ENCODE measurements around the gene BTC. TPM values are rescaled to one million over a fixed set of nuclear protein-coding genes. Genes with fewer than 3 reads are reported as not detected.

Gene BTC
- total RNA-seq, 1 donor from 2014 or later = not detected

DNA sequence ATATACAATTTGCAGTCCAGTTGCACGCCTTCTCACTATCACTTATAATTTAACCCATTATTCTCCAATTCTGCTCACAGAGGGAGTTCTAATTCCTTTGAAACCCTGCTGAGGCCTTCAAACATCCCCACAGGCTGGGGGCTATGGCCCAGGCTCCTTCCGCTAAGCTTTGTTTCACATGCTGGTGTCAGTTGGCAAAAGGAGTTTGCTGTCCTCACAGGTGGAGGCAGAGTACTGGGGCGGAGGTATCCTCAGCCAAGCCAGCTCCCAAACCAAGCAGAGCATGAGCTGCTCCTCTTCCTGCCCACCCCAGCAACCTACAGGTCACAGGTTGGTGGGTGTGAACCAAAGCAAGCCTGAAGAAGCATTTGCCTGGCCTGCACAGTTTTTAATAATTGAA is 21.5 kb downstream of the BTC start:
- DNase-seq (ENCODE audit: low read depth, low spot score) = no peak
- Mint-ChIP-seq H3K36me3 (ENCODE audit: low read depth) (no peaks in the 10 kb centered on the region), H3K27ac (ENCODE audit: unreplicated experiment) (no peak overlapping the region), H3K4me3 (no peak overlapping the region), H3K4me1 (no peaks in the 10 kb centered on the region), H3K27me3 (ENCODE audit: low read depth) (no peaks in the 10 kb centered on the region), H3K9me3 (no peaks in the 10 kb centered on the region)
- TF ChIP-seq, protein P1, sequence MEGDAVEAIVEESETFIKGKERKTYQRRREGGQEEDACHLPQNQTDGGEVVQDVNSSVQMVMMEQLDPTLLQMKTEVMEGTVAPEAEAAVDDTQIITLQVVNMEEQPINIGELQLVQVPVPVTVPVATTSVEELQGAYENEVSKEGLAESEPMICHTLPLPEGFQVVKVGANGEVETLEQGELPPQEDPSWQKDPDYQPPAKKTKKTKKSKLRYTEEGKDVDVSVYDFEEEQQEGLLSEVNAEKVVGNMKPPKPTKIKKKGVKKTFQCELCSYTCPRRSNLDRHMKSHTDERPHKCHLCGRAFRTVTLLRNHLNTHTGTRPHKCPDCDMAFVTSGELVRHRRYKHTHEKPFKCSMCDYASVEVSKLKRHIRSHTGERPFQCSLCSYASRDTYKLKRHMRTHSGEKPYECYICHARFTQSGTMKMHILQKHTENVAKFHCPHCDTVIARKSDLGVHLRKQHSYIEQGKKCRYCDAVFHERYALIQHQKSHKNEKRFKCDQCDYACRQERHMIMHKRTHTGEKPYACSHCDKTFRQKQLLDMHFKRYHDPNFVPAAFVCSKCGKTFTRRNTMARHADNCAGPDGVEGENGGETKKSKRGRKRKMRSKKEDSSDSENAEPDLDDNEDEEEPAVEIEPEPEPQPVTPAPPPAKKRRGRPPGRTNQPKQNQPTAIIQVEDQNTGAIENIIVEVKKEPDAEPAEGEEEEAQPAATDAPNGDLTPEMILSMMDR (conservative IDR thresholded peaks at IDR 0.05) = no peak

DNA sequence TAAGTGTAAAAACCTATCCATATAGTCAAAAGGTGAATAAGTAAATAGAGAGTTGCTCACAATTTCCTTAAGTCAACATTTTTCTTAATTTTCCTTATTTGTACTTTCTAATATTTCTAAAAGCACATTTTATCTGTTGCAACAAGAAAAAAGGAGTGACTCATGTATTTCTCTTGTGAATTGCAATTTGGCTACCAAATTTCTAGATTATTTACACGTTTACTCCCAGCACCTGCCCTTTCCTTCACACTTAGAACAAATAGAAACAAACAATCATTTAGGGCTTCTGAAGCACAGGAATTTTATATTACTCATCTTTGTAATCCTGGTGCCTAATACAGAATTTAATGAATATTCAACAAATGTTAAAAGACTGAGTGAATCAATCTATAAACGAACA is 22.2 kb downstream of the BTC start:
- Mint-ChIP-seq H3K27me3 (ENCODE audit: low read depth) (no peaks in the 10 kb centered on the region), H3K27ac (ENCODE audit: unreplicated experiment) (no peak overlapping the region), H3K4me3 (no peak overlapping the region), H3K9me3 (peaks cover 4% of the 10 kb centered on the region), H3K4me1 (no peaks in the 10 kb centered on the region), H3K36me3 (ENCODE audit: low read depth) (no peaks in the 10 kb centered on the region)
- DNase-seq (ENCODE audit: low read depth, low spot score) = no peak
- TF ChIP-seq, protein P1 (conservative IDR thresholded peaks at IDR 0.05) = no peak

- TF ChIP-seq, protein P1 (conservative IDR thresholded peaks at IDR 0.05) = no peak
- Mint-ChIP-seq H3K9me3 (peaks cover 4% of the 10 kb centered on the region), H3K27ac (ENCODE audit: unreplicated experiment) (no peak overlapping the region), H3K27me3 (ENCODE audit: low read depth) (no peaks in the 10 kb centered on the region), H3K4me1 (no peaks in the 10 kb centered on the region), H3K36me3 (ENCODE audit: low read depth) (no peaks in the 10 kb centered on the region), H3K4me3 (no peak overlapping the region)
- no peak for DNase-seq (ENCODE audit: low read depth, low spot score)
Measured at GRCh38 chr4:74770226-74770910, 24.0 kb downstream of the BTC start.

- TF ChIP-seq, protein P1 (conservative IDR thresholded peaks at IDR 0.05) = no peak
- H3K27ac Mint-ChIP-seq (ENCODE audit: unreplicated experiment) = no peak overlapping the region
- DNase-seq (ENCODE audit: low read depth, low spot score) = no peak
- H3K9me3 Mint-ChIP-seq = peaks cover 4% of the 10 kb centered on the region
- H3K4me1 Mint-ChIP-seq = no peaks in the 10 kb centered on the region
- H3K27me3 Mint-ChIP-seq (ENCODE audit: low read depth) = no peaks in the 10 kb centered on the region
- H3K4me3 Mint-ChIP-seq = no peak overlapping the region
- H3K36me3 Mint-ChIP-seq (ENCODE audit: low read depth) = no peaks in the 10 kb centered on the region
Measured at GRCh38 chr4:74768857-74769525, 25.3 kb downstream of the BTC start.

DNA sequence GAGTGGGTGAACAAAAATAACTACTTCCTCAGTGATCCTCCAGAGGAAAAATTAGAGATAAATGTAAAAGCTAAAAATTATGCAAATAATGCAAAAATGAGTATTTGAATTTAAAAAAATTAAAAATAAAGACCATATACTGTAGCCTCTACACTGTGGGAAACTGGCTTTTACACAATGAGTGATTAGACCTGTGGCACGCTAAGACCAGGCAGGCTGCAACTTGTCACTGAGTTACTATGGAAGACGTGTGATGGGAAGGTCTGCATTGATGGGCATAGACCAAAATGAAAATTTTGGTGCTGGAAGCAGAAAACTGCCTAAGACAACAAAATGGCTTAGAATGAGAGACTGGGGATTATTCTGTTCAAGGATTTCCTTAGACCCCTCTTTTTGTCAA is 30.2 kb downstream of the BTC start:
- H3K4me1 Mint-ChIP-seq = no peaks in the 10 kb centered on the region
- no peak for DNase-seq (ENCODE audit: low read depth, low spot score)
- no peaks in the 10 kb centered on the region for H3K36me3 Mint-ChIP-seq (ENCODE audit: low read depth)
- TF ChIP-seq, protein P1 (conservative IDR thresholded peaks at IDR 0.05) = no peak
- no peak overlapping the region for H3K27ac Mint-ChIP-seq (ENCODE audit: unreplicated experiment)
- H3K9me3 Mint-ChIP-seq = peaks cover 4% of the 10 kb centered on the region
- no peak overlapping the region for H3K4me3 Mint-ChIP-seq
- H3K27me3 Mint-ChIP-seq (ENCODE audit: low read depth) = no peaks in the 10 kb centered on the region

Data from neural crest cell (in vitro differentiated cells).